Astrocyte of the hippocampus (primary cell): Measurements from ENCODE around the gene SEC61A1.
A peak's percentile ranks its signal among the peaks of the same experiment; 100 is the strongest.

Source experiments
- DNase-seq: peaks from one replicate; pipeline ENCODE4 v3.0.0; 2011; ENCODE audit warnings: low read depth, low spot score

The SEC61A1 gene

GRCh38 chr3:128056258-128056657 is 4.0 kb downstream of the SEC61A1 start:
- DNase-seq = no peak

- DNase-seq = peak; percentile 72
Measured at GRCh38 chr3:128060473-128061381, 8.5 kb downstream of the SEC61A1 start.

DNA sequence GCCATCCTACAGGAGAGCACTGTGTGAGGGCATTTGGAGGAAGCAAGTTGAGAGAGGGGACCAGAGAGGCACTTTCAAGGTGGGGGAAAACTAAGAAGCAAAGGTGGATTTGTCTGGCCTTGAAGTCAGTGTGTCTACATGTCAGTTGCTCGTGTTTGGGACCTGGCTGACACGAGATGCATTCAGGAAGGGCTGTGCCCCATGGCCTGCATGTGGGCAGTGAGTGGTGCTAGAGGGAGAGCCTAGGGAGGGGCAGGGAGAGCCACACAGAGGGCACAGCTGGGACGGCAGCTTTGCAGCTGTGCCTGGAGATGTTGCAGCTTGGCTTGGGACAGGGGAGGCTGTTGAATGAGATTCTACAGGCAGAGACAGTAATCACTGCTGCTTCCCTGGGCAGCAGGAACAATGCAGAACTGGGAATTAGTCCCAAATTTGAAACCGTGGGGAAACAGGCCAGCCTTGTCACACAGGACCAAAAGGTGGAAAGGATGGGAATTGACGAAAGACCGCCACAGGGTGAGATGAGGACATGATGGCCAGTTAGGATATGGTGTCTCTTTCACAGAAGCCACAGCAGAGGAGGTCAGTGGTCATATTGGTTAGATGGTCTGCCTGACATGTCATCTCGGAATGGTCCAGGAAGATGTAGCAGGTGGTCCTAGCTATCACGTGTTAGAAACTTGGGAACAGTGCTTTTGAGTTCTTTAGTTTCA is 10.0 kb downstream of the SEC61A1 start:
- no peak for DNase-seq

DNA sequence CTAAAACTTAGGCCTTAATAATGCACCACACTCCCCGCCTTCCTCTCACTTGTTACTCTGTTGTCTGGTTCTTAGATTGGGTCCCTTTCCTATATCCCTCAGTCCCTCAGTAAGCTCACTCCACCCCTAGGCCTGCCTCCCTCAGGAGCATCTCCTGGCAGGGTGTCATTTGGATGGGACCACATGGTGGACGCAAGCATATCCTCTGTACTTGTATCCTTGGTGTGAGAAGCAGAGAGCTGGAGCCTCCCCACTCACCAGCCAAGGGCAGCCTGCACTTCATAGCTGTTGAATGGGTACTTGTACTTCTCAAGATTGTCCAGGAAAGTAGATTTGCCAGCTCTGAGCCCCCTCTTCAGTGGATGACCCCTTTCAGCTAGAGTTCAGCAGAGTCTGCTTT is 11.6 kb downstream of the SEC61A1 start:
- no peak for DNase-seq

- no peak for DNase-seq
Measured at GRCh38 chr3:128064962-128065361, 12.7 kb downstream of the SEC61A1 start.

DNA sequence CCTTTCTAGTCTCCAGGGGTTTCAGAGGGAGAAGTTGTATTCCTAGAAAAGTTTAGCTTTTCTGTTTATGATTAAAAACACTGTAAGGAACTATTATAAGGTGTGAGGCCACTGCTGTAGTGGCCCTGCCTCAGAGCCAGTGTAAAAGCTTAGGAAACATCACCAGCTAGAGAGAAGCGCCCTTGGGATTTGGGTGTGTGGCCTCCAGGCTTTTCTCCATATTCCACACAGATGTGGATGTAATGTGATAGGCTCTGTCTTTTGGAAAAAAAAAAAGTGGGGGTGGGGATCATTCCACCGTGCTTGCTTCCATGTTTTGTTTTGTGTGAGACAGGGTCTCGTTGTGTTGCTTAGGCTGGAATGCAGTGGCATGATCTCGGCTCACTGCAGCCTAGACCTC is 13.9 kb downstream of the SEC61A1 start:
- no peak for DNase-seq

GRCh38 chr3:128066676-128067075 is 14.4 kb downstream of the SEC61A1 start:
- DNase-seq = no peak

GRCh38 chr3:128067489-128067888 is 15.3 kb downstream of the SEC61A1 start:
- no peak for DNase-seq

DNA sequence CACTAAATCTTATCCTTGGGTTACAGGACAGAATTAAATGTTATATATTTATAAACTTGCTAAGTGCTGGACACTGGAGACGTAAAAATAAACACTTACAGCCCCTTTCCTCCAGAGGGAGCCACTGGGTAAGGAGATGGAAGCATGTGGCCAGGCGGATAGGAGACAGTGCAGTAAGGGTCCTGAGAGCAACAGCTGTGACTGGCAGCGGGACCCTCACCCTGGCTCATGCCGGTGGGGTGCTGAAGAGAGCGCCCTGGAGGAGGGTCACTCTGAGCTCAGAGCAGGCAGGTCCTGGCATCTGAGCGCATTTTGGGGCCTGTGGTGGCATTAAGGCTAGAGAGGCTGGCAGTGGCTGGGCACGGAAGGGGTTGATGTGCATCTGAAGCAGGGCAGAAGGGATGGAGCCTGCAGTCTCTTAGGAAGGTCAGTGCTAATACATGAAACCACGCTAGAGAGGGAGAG is 16.0 kb downstream of the SEC61A1 start:
- DNase-seq = peak; percentile 61

DNA sequence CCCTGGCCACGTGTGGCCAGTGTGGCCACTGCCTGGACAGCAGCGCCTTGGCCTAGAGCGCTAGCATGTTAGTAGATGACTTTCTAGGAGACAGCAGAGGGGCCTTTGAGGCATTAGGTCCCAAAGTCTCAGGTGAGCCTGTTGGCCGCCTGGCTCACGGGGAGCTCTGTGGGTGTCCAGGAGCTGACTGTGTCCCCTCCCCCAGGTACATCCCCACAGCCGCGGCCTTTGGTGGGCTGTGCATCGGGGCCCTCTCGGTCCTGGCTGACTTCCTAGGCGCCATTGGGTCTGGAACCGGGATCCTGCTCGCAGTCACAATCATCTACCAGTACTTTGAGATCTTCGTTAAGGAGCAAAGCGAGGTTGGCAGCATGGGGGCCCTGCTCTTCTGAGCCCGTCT is 17.0 kb downstream of the SEC61A1 start:
- no peak for DNase-seq

GRCh38 chr3:128070898-128071591 is 18.8 kb downstream of the SEC61A1 start:
- DNase-seq = no peak

- no peak for DNase-seq
Measured at GRCh38 chr3:128071771-128072453, 19.7 kb downstream of the SEC61A1 start.

- no peak for DNase-seq
Measured at GRCh38 chr3:128072454-128073184, 20.4 kb downstream of the SEC61A1 start.

DNA sequence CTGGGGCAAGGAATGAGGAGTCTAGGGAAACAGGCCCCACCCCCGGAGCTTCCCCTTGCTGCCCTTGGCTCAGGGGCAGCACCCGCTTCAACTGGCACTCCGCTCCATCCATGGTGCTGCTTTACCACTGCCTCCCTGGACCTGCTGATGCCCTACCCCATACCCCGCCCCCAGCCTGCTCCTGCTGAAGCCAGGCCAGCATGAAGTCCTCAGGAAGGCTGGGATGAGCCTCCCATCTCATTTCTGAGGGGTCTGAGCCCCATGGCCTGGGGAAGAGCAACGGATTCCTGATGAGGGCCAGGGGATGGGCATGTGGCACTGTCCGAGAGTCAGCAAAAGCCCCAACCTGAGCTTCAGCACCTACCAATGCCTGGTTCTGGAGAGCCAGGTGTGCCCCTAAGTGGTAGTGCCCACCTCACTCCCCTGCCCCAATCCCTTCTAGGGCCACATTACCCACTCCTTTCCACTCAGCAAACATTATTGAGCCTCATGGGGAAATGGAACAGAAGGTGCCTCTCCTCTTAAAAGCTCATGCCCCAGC is 21.0 kb downstream of the SEC61A1 start:
- DNase-seq = no peak

GRCh38 chr3:128073807-128074206 is 21.6 kb downstream of the SEC61A1 start:
- no peak for DNase-seq

GRCh38 chr3:128074851-128075521 is 22.7 kb downstream of the SEC61A1 start:
- DNase-seq = no peak

- DNase-seq = peak; percentile 96
Measured at GRCh38 chr3:128075522-128076482, 23.6 kb downstream of the SEC61A1 start.

DNA sequence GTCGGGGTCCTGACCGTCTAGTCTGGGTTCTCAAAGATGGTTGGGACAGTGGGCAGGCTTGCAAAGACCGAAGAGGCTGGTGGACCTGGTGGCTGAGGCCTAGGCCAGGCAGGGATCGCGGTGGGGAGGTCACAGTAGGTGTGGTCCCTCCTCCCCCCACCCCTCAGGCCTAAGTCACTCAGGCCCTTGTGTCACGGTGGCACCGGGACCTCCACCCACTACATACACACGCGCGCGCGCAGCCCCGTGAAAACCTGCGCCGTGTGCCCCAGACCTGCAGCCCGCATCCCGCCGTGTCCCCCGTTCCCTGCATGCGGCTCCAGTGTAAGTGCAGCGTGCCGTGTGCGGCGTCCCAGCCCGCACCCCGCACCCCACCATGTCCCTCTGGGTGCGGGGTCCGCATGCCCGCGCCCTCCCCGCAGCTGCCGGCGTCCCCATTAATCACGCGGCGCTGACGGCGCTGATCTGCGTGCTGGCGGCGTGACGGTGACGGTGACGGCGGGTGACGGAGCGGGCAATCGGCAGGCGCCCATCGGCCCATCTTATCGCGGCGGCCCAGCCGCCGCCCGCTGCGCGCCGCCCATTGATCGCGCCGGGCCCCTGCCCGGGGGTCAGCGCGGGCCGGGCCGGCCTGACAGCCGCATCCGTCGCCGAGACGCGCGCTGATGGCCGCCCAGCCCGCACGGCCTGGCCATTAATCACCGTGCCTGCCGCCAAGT is 24.4 kb downstream of the SEC61A1 start:
- DNase-seq = peak; percentile 46
